ENCODE measurements around the gene CCNA2.

GRCh38 chr4:121784401-121784800, 39.3 kb downstream of the CCNA2 start:
- TF ChIP-seq CTCF (IDR thresholded peaks at IDR 0.05; ENCODE audit: low read depth, low read length) (no peak), EZH2phosphoT487 (IDR thresholded peaks at IDR 0.05; ENCODE audit: low read depth) (no peak)

All from OCI-LY3 (cell line).